Testis (tissue), 2 donors: ENCODE measurements around the gene CARD9.

Source experiments
- CTCF ChIP-seq, 3 experiments: fragments of 450-650 bp in 2 of 3; fragments of 200-600 bp in 1 of 3; sonication (generic) in 1 of 3; IDR thresholded peaks; one replicate each; pipeline ENCODE4 v1.5.1; 2016 to 2019; ENCODE audit warnings: antibody characterized with exemption in 3 of 3, mild to moderate bottlenecking in 2 of 3, moderate library complexity in 1 of 3
- POLR2A ChIP-seq: fragments of 450-650 bp; IDR thresholded peaks from one replicate; pipeline ENCODE4 v1.6.1; 2017; ENCODE audit warnings: antibody characterized with exemption, mild to moderate bottlenecking, moderate library complexity

DNA sequence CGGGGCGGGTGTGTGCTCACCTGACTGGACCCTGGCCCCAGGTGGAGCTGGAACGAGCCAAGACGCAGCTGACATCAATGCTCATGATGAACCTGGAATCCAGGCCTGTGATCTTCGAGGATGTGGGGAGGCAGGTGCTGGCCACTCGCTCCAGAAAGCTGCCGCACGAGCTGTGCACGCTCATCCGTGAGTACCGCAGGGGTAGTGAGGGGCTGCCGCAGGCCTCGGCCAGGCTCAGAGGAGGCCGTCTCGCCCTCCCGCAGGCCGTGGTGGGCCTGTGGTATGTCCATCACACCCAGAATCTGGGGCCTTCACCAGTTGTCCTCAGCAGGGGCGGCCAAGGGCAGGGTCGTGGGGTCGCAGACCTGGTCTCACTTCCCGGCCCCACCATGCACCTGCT, 48.3 kb upstream of the CARD9 start:
- no peak for TF ChIP-seq CTCF (IDR thresholded peaks at IDR 0.05)
- TF ChIP-seq POLR2A, result no peak
